ENCODE measurements around the gene SATB1. TPM values are rescaled to one million over a fixed set of nuclear protein-coding genes. Genes with fewer than 3 reads are reported as not detected.

SATB1 gene
- total RNA-seq, 1 experiment from 2014 or later: 0.89 TPM

GRCh38 chr3:18432752-18433151, 7.6 kb upstream of the SATB1 start:
- DNase-seq (ENCODE audit: extremely low read depth, low read depth): no peak

DNA sequence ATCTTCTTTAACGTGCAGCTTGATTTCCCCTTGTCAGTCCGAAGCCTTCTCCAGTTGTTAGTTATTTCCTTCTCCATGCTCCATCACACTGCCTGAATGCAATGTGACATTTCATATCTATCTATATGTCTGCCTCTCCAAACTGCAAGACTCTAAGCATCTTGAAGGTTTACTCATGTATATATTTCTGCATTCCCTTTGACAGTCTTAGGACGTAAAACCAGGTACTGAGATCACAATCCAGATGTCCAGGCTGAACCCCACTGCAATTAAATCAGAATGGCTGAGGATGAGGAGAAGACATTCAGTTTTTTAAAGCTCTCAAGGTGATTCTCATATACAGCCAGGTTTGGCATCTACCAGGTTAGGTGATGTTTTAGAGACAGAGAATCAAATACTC, 6.1 kb upstream of the SATB1 start:
- no peak for DNase-seq (ENCODE audit: extremely low read depth, low read depth)

DNA sequence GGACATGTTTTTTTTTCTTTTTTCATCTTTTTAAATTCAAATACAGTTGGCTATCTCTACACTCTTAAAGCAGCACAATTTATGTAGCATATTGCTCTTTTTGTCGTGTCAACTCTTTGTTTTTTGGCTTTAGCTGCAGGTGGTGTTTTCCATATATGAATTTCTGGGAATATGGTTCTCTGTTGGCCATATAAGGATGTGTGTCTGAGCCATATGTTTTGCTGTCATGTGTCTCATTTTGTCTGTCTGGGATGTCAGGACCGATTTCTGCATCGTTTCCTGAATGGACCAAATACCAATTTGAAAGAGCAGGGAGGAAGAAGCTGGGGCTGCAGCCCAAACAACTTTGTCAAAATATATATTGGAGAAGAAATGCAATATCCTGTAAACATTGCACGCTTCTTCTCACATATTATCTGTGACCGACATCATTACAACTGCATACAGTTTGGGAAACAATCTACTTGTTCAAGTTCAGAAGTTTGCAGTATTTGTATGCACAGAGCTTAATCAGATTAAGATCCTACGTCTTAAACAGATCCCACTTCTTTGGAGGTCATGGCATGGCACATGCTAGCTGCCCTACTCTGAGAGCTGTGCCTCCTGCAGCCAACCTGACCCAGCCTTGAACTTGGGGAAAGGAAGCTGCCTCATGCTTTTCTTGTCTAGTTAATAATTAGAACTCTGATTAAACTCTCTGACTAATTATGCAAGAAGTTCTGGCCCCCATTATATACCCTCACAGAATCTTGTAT, 4.0 kb upstream of the SATB1 start:
- DNase-seq (ENCODE audit: extremely low read depth, low read depth): no peak

DNA sequence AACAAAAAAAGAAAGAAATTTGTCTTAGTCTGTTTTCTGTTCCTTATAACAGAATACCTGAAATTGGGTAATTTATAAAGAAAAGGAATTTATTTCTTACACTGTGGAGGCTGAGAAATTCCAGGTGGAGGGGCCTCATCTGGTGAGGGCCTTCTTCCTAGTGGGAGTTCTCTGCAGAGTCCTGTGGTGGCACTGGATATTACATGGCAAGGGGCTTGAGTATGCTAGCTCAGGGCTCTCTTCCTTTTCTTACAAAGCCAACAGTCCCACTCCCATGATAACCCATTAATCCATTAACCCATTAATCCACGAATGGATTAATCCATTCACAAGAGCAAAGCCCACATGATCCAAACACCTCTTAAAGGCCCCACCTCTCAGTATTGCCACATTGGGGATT, 2.9 kb upstream of the SATB1 start:
- DNase-seq (ENCODE audit: extremely low read depth, low read depth): no peak

DNA sequence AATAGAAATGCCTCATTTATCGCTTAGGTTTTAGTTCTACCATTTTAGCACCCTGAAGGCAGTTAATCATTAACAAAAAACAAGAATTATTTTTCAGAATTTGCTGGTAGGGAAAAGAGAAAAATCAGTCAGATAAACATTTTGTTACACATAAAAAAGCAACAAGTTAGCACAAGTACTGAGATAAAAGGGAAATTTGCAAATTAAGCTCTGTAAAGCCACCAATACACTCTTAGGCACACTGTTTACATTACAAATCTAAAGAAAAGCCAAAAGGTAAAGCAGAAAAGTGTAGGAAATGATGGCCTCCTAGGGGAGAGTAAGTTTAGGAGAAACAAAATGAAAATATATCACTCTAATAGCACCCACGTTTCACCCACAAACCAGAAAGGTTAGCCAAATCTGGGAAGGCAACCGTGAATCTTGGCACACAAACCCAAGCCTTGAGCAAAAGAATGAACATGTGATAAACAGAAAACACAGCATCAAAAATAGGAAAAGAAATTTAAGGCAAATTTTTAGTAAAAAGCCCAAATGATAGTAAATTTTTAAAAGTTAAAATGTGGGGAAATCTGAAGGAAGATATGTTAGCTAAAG, 1.6 kb upstream of the SATB1 start:
- no peak for DNase-seq (ENCODE audit: extremely low read depth, low read depth)

DNA sequence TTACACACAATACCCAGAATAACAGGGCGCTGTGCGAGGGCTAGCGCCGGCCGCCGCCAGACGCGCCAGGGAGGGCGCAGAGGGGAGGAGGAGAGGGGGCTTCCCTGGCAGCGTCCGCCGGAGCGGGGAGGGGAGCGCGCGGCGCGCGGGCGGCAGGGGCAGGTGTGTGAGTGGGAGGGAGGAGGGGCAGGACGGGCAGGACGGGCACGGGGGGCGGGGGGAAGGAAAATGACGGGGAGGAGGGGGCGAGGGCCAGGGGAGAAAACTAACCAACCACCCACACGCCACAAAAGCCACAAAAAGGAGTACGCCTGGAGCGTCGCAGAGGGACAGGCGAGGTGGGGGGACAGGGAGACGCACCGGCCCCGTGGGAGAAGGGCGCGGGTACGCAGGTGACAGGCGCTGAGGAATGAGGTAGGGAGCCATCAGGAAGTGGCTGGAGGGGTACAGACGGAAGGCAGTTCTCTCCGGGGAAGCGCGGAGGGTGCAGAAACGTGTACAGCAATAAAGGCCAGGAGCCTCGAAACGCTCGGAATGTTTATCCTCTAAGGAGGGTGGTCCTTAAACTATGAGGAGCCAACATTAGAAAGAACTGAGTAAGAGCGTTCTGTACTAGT, 610 bp upstream of the SATB1 start:
- DNase-seq (ENCODE audit: extremely low read depth, low read depth): no peak

DNA sequence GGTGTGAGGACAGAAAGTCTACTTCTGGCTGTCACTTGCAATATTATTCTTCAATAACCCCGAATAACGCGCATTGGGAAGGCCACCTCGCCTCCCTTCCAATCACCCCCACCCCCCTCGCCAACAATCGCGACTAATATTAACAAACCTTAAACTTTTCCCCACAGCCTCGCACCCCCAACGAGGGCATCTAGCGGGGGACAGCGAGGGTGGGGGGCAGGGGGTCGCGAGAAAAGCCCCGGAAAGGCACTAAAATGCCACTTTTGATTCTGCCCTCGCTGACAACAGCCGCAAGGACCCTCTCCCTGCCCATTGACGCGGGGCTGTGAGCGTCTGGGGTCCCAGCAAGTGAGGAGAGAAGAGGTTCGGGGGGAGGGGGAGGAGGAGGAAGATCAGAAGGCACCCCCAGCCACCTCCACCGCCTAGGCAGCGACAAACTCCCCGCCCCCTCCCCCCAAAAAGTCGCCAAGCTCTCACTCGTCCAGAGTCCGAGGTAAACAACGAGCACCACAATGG, 868 bp downstream of the SATB1 start:
- DNase-seq (ENCODE audit: extremely low read depth, low read depth): no peak

DNA sequence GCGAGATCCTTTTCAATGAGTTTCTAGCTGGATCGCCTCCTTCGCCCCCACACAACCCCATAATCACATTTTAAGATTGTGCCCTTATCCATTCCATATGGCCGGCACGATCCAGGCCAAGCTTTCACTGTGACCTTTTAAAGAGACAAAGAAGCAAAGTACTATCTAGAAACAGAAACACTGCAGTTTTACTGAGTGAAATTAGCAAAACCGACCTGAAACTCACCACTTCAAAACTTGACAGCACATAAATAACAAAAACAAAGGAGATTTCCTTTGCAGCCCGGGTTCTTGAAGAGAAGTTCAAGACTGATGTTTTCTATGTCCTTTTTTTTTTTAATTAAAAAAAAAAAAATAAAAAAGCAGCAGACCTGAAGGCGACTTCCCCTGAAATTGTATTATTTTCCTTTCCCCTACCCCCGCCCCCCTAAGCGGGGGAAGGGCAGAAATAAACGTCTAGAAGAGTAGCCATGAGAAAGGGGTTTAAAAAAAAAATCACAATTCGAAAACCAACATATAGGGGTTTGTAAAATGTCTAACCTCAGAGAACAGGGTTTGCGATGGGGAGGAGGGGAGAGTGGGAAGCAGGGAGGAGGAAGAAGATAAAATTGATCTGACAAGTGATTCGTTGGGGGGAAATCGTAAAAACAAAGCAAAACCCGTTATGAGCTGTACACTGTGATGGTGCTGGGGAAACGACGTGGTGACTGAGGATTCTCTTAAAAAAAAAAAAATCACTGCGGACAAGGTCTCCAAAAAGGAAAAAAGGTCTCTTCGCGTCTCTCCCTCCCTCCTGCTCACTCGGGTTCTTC, 1.5 kb downstream of the SATB1 start:
- no peak for DNase-seq (ENCODE audit: extremely low read depth, low read depth)

DNA sequence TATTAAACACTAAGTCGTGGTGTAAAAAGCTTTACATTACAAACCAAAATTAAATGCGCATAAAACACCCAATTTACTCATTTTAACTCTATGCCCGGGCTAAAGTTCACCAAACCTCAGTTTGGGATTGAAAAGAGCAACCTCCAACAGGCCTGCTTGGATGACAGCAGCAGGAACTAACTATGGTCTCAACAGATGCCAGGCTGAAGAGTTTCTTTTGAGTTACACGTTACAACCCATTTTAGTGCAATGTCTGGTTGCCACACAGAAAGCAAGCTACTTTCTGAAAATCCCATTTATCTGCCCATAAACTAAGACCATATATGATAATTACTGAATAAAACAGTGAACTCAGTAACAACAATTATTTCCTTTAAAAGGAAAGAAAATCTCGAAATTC, 2.2 kb downstream of the SATB1 start:
- DNase-seq (ENCODE audit: extremely low read depth, low read depth): no peak

DNA sequence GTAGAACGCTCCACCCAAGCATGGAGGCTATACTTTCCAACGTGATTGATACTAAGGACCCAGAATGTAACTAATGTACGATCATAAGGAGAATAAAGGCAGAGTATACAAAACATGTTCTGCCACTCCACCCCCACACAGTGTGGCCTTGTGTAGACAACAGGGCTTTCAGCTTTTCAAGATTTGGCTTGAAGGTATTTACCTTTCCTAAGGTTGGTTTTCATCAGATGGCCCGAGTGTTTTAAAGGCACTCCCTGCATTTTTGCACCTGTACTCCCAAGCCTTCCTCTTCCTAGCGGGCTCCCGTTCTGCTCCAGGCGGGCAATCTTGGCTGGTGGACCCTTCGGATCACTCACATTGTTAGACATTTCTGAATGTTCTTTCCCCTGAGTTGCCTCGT, 4.6 kb downstream of the SATB1 start:
- DNase-seq (ENCODE audit: extremely low read depth, low read depth): no peak

DNA sequence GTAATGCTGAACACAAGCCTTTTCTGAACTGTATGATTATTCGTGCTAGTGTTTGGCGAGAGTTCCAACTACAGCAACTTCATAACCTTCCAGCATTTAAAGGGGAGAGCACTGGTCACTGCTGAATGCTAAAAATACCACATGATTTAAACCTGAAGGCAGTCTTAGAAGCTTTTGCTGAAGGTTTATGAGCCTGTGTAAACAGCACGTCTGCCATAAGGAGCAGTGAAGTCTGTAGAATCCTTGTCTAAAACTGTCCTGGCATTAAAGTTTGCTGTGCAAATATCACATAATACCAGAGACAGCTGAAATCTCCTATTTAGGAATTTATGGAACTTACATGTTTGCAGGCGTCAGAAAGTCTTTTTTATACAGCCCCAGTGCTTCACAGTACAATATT, 5.9 kb downstream of the SATB1 start:
- no peak for DNase-seq (ENCODE audit: extremely low read depth, low read depth)

- DNase-seq (ENCODE audit: extremely low read depth, low read depth): no peak
Measured at GRCh38 chr3:18417904-18418572, 7.1 kb downstream of the SATB1 start.

GRCh38 chr3:18416332-18416731, 8.8 kb downstream of the SATB1 start:
- no peak for DNase-seq (ENCODE audit: extremely low read depth, low read depth)

DNA sequence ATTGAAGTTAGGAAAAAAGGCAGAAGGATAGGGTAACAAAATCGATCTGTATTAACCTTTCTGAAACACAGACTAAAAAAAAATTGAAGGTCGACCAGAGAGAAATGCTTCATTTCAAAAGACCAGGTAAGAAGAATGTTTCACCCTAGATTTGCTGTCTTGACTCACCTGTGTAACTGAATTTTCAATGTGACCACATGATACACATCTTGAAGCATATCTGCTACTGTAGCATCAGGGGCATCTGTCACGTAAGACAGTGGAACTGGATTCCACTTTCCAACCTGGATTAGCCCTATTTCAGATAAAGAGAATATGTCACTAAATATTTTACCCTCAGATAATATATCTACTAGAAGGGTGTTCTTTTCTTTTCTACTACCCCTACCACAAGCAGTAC, 9.3 kb downstream of the SATB1 start:
- no peak for DNase-seq (ENCODE audit: extremely low read depth, low read depth)

DNA sequence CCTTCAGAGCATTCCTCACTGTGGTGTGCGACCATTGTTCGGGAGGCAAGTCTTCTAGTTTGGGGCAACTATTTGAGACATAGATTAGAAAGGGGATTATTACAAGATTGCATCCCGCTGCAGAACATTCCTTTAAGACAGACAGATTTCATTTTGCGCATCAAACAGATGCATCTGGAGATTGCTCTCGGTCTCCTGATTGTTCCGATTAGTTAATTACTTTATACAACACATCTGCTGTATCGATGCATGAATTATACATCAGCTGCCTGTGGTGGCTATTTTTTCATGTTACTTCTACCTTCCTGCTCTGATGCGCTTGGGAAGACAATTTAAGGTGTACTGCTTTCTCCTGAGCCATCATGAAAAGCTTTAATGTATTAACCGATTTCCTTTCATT, 10.0 kb downstream of the SATB1 start:
- no peak for DNase-seq (ENCODE audit: extremely low read depth, low read depth)

DNA sequence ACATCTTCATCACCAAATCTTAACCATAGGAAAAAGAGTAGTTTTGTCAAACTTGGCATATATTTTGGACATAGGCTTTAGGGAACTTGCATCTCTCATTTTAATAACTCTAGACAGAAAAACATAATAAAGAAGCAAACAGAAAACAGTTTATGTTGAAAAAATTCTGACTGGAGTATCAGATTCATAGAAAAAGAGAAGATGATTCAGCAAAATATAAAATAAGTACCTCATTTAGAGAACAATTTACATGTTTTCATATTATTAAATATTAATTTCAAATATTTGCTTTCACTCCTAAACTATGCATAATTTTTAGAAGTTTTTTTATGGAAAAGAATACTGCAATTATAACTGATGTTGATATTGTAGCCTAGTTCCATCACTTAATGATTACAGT, 12.5 kb downstream of the SATB1 start:
- no peak for DNase-seq (ENCODE audit: extremely low read depth, low read depth)

DNA sequence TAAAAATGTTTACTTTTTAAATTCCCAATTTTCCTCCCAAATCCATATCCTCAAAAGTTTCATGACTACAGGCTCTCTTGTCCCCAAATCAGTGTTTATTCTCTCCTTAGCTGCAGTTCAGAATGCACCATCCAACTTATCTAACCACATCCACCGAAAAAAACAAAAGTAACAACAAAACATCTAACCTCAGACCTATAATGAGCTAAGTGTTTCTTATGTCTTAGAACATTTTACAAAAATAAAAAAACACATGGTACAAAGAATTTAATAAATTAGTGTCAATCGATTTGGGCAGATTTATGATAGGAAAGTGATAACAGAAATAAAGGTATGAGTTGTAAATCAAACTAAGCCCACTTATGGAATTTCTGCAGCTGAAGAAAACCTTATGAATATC, 13.6 kb downstream of the SATB1 start:
- DNase-seq (ENCODE audit: extremely low read depth, low read depth): no peak

GRCh38 chr3:18410205-18410604, 14.9 kb downstream of the SATB1 start:
- DNase-seq (ENCODE audit: extremely low read depth, low read depth): no peak

DNA sequence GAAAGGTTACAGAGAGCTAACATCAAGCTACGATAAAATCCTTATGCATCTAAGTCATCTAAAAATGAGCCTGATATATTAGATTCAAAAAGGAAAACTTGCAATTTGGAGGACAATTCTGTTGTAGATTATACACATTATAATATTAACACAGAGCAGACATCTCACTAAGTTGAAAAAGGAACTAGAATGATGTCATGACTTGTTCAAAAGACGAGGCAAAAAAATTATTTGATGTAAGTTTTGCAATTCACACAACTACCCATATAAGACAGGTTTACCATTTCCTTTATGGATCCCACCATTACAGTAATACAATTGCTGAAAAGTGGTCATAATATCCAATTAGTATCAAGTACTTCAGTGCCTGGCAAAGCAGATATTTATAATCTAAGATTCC, 15.9 kb downstream of the SATB1 start:
- DNase-seq (ENCODE audit: extremely low read depth, low read depth): no peak

DNA sequence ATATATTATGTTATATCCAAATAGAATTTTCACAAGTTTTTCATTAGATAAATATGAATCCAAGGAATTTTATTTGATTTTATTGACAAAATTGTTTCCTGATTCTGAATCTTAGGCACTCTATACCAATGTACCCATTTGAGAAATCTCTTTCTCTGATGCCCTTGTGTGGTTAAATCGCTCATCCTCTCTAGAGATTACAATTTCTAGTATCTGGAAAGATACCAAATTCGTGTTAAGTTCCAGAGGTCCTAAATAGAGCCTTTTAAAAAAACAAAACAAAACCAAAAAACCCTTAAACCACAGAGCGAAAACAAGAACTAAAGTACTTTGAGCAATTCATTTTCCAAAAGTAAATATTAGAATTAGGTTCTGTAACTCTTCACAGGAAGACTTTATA, 20.0 kb downstream of the SATB1 start:
- no peak for DNase-seq (ENCODE audit: extremely low read depth, low read depth)

DNA sequence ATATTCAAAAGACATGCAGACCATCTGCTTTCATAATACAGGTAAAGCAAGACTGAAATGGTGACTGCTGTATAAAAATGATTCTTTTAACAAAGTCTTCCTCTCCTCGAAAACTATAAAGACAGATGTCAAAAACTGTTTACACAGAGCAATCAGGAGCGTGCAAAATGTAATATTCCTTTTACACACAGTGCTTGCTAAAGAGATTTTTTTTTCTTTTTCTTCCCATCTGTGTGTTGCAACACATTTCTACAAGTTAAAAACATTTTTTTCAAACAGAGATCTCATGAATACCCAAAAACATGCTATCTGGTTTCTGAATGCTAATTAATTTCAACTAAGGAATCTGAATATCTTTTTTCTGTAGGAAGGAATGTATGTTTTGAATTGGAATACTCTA, 22.1 kb downstream of the SATB1 start:
- no peak for DNase-seq (ENCODE audit: extremely low read depth, low read depth)

Measured in NCI-H460 (cell line).